ENCODE measurements around the gene IPO8.

IPO8 gene

DNA sequence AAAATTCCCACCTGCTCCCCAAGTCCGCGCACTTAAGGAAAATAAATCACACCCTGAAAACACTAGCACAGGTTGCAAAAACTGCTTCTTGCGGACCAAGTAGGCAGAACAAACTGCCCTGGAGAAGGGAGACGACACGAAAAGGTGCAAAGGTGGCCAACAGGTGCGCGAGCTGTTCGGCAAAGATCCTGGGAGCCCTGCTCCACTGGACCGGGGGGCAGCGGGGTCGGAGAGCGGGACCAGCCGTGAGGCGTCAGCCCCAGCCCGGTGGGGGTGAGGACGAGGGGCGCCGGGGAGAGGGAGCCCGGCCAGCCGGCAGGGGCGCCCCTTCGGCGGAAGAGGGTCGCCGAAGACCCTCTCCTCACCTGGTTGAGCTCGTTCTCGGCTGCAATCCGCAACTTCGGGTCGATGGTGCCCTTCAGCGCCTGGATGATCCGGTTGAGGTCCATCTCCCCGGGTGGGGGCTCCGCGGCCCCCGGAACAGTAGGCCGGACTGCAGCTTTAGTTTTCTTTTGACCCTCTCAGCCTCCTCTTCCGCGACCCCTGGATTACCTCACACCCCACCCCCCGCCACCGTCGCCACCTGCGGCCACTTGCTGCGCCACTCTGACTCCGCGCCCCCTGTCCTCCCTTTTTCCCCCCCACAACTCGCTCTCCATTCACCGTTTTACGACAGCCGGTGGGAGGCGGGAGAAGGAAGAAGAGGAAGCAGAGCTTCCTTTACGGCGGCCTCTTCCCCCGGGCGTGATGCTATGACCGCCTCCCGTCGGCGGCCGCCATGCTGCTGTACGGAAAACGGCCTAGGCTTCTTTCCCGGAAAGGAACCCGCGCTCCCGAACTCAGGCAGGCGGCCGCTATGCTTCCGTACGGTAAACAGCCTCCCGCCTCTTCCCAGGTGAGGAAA lies at the start of gene IPO8:
TSS of gene IPO8 (minus strand) at position 671 of the 904 bp plus-strand sequence. CDS start at position 449, 222 bp downstream.
- in situ Hi-C loops (cut with HindIII; ENCODE audit: low sequenced_read_pairs) = no loop called here
- peak; percentile 50 for TF ChIP-seq CTCF (IDR thresholded peaks at IDR 0.05; ENCODE audit: low read depth, low read length)
- peak within 1 kb of the TSS; percentile 99 for H3K4me3 ChIP-seq (ENCODE audit: low read depth, low read length)
- DNase-seq (ENCODE audit: low read depth, low spot score) = peak; percentile 93

DNA sequence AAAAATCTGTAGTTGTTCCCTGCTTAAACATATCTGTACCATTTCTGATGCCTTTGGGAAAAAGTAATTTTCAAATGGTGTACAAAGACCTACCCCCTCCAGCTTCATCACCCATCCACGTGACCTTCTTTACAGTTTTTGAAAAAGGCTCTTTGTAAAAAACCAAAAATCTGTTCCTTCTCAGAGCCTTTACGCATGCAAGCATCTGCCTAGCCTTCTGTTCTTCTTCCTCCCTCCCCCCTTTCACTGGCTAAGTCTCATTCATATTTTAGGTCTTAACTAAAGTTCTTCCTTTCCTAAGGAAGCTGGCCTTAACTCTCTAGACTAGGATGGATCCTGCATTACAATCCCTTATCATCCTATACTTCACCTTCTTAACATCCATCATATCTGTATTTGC lies 48.7 kb upstream of the IPO8 start:
- in situ Hi-C loops (cut with HindIII; ENCODE audit: low sequenced_read_pairs) = no loop called here
- H3K4me3 ChIP-seq (ENCODE audit: low read depth, low read length) = no peak overlapping the region
- TF ChIP-seq CTCF (IDR thresholded peaks at IDR 0.05; ENCODE audit: low read depth, low read length) = no peak
- no peak for DNase-seq (ENCODE audit: low read depth, low spot score)

DNA sequence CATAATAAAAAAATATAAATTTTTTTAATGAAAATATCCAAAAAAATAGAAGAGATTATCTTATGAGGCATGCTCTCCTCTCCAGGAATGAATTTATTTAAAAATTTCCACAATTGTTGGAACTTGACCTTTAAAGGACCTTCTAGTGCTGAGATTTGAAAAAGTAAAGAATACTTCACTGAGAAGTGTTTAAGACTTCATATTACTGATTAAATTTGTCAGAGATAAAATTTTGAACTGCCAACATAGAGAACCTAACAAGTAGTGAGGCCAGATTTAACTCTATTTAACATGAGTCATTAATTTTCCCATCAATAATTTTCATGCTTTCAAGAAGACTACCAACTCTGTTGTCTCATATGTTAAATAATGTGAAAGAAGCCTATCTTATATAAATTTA lies 44.6 kb upstream of the IPO8 start:
- in situ Hi-C loops (cut with HindIII; ENCODE audit: low sequenced_read_pairs) = no loop called here
- DNase-seq (ENCODE audit: low read depth, low spot score) = no peak
- H3K4me3 ChIP-seq (ENCODE audit: low read depth, low read length) = no peak overlapping the region
- TF ChIP-seq CTCF (IDR thresholded peaks at IDR 0.05; ENCODE audit: low read depth, low read length) = no peak

- no peak overlapping the region for H3K4me3 ChIP-seq (ENCODE audit: low read depth, low read length)
- no peak for TF ChIP-seq CTCF (IDR thresholded peaks at IDR 0.05; ENCODE audit: low read depth, low read length)
- DNase-seq (ENCODE audit: low read depth, low spot score) = no peak
- in situ Hi-C loops (cut with HindIII; ENCODE audit: low sequenced_read_pairs) = no loop called here
Observed at GRCh38 chr12:30739020-30739419, 43.4 kb upstream of the IPO8 start.

DNA sequence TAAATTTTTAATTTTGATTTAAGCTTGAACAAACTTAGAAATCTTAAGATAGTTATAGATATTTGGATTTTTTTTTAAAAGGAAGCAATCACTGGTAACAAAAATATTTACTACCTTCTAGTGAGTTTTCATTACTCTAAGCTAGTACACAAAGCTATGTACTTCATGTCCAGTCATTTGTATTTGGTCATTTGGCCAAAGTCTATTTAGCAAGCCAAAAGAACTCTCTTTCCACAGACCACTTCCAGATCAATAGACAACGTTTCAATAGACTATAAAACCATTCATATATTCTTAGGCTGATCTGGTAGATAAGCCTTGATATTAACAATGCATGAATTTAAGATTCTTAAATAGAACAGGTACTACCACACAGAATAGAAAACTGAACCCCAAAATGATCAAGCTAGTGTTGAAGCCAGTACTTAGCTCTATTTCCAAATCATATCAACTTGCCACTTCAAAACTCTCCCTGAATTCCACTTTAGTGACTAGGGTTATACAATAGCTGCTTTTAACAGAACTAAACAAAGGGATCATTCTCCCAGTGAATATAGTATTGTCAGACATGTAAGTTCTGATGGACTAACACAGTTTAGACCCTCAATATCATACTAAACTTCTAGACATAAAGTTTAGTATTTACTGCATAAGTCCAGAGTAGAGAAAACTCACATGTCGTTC lies 37.4 kb upstream of the IPO8 start:
- H3K4me3 ChIP-seq (ENCODE audit: low read depth, low read length) = no peak overlapping the region
- in situ Hi-C loops (cut with HindIII; ENCODE audit: low sequenced_read_pairs) = no loop called here
- no peak for TF ChIP-seq CTCF (IDR thresholded peaks at IDR 0.05; ENCODE audit: low read depth, low read length)
- DNase-seq (ENCODE audit: low read depth, low spot score) = no peak

DNA sequence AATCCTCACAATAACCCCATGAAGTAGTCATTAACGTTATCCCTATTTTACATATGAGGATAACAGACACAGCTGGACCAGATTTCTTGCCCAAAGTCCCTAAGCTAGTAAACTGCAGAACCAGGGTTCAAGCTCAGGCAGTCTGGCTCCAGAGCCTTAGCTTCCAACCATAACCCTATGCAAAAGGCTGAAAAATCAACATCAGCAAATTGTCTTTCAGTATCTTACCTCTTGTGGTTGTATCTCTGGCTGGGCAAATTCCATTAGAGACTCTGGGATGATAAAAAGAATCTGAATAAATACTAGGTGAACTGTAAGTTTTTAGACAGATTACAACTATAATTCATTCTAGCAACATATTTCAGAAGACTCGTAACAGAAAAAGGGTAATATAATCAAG lies 34.3 kb upstream of the IPO8 start:
- TF ChIP-seq CTCF (IDR thresholded peaks at IDR 0.05; ENCODE audit: low read depth, low read length) = no peak
- no peak for DNase-seq (ENCODE audit: low read depth, low spot score)
- in situ Hi-C loops (cut with HindIII; ENCODE audit: low sequenced_read_pairs) = no loop called here
- no peak overlapping the region for H3K4me3 ChIP-seq (ENCODE audit: low read depth, low read length)

Data from astrocyte of the spinal cord (primary cell).